Esophagus squamous epithelium (tissue), 5 donors: ENCODE measurements around the gene LRRC4C. TPM values are rescaled to one million over a fixed set of nuclear protein-coding genes. Genes with fewer than 3 reads are reported as not detected.

ENCODE experiments used
- DNase-seq: peaks from one replicate; lab custom pipeline; 2025; lab: John Stamatoyannopoulos, UW
- H3K27ac ChIP-seq, 4 donors: fragments of 200-600 bp; sonication (generic); one replicate each; pipeline ENCODE4 v1.5.1; 2016 to 2019; ENCODE audit warnings: mild to moderate bottlenecking in 1 of 4
- H3K27me3 ChIP-seq, 4 donors: fragments of 200-600 bp; sonication (generic); 1 replicate in 3 of 4; 2 replicates in 1 of 4; pipeline versions ENCODE4 v1.5.1 to v1.6.0; 2017 to 2021; ENCODE audit warnings: antibody characterized with exemption in 1 of 4
- H3K36me3 ChIP-seq, 3 donors: fragments of 200-600 bp; sonication (generic); one replicate each; pipeline ENCODE4 v1.5.1; 2016 to 2019
- H3K4me1 ChIP-seq, 3 donors: fragments of 200-600 bp; sonication (generic); one replicate each; pipeline ENCODE4 v1.5.1; 2017 to 2019
- H3K4me3 ChIP-seq, 4 donors: fragments of 200-600 bp; sonication (generic); 1 replicate in 3 of 4; 2 replicates in 1 of 4; pipeline ENCODE4 v1.5.1; 2016 to 2019; ENCODE audit warnings: mild to moderate bottlenecking in 2 of 4, moderate library complexity in 1 of 4
- H3K9me3 ChIP-seq, 3 donors: fragments of 200-600 bp; sonication (generic); one replicate each; pipeline ENCODE4 v1.5.1; 2016 to 2019
- CTCF ChIP-seq, 6 experiments: fragments of 450-650 bp in 4 of 6; fragments of 200-600 bp in 2 of 6; sonication (generic) in 2 of 6; IDR thresholded peaks; one replicate each; pipeline ENCODE4 v1.5.1; 2016 to 2019; ENCODE audit warnings: antibody characterized with exemption in 6 of 6, mild to moderate bottlenecking in 4 of 6, moderate library complexity in 4 of 6
- POLR2A ChIP-seq, 4 donors: fragments of 450-650 bp; IDR thresholded peaks; one replicate each; pipeline ENCODE4 v1.6.1; 2017; ENCODE audit warnings: antibody characterized with exemption in 4 of 4, mild to moderate bottlenecking in 4 of 4, moderate library complexity in 3 of 4
- WGBS, 2 donors: methylation state at CpG; one replicate each; pipeline ENCODE4 v1.1.5; 2018; 5-methylcytosine and 5-hydroxymethylcytosine counted together
- intact Hi-C: fragments of 100-400 bp; cut with DNase I; formaldehyde crosslinking; loops from one replicate; pipeline ENCODE4 v1.15.0; 2022
- total RNA-seq, 4 donors: library from RNA; depleted of rRNA; stranded (reverse); fragments of >200 nt; gene quantifications; one replicate each; pipeline ENCODE4 v1.1.0, GENCODE V29; 2016
- donor health status: DM: yes; HTN: yes; CAD: no.

The LRRC4C gene
- total RNA-seq, 4 donors from 2014 or later, result 0.09 to 0.38 (median 0.30) TPM; not detected in 1

- no peaks in the 10 kb centered on the region for H3K36me3 ChIP-seq
- H3K27me3 ChIP-seq, result no peaks in the 10 kb centered on the region
- H3K9me3 ChIP-seq, result peaks cover 0 to 12% (median 3%) of the 10 kb centered on the region in 3 donors
- H3K4me3 ChIP-seq, result no peak overlapping the region
- no peaks in the 10 kb centered on the region for H3K4me1 ChIP-seq
- 78 to 85% methylated on average over 5 of the region's 5 CpGs for WGBS, 2 donors
- H3K27ac ChIP-seq, result no peak overlapping the region
- no peak for DNase-seq
- no peak for TF ChIP-seq CTCF (IDR thresholded peaks at IDR 0.05)
- no peak for TF ChIP-seq POLR2A (IDR thresholded peaks at IDR 0.05)
- intact Hi-C loops, result no loop called here
These were observed 1358.7 kb downstream of the LRRC4C start for GRCh38 chr11:40100781-40101180.

- TF ChIP-seq CTCF (IDR thresholded peaks at IDR 0.05) (no peak), POLR2A (IDR thresholded peaks at IDR 0.05) (no peak)
- intact Hi-C loops, result no loop called here
- Histone ChIP-seq H3K4me3 (no peak overlapping the region), H3K27ac (no peak overlapping the region), H3K9me3 (peaks cover 0 to 11% (median 3%) of the 10 kb centered on the region in 3 donors), H3K4me1 (no peaks in the 10 kb centered on the region), H3K36me3 (no peaks in the 10 kb centered on the region), H3K27me3 (no peaks in the 10 kb centered on the region)
- 71 to 75% methylated on average over 5 of the region's 5 CpGs for WGBS, 2 donors
- DNase-seq, result no peak
These were observed 1359.3 kb downstream of the LRRC4C start for GRCh38 chr11:40100162-40100553.

- TF ChIP-seq POLR2A (IDR thresholded peaks at IDR 0.05) (no peak), CTCF (IDR thresholded peaks at IDR 0.05) (no peak)
These were observed 1359.9 kb downstream of the LRRC4C start for GRCh38 chr11:40099426-40100161.

GRCh38 chr11:40095446-40095845 is 1364.0 kb downstream of the LRRC4C start:
- Histone ChIP-seq H3K36me3 (no peaks in the 10 kb centered on the region), H3K27me3 (no peaks in the 10 kb centered on the region), H3K9me3 (peaks cover 0 to 6% (median 3%) of the 10 kb centered on the region in 3 donors), H3K27ac (no peak overlapping the region), H3K4me3 (no peak overlapping the region), H3K4me1 (no peaks in the 10 kb centered on the region)
- TF ChIP-seq POLR2A (IDR thresholded peaks at IDR 0.05) (no peak), CTCF (IDR thresholded peaks at IDR 0.05) (no peak)
- no peak for DNase-seq
- intact Hi-C loops, result no loop called here
- 17 to 29% methylated on average over 1 of the region's 1 CpG for WGBS, 2 donors

More at GRCh38 chr11:40099426-40100161, 1359.9 kb downstream of the LRRC4C start:
- Histone ChIP-seq H3K36me3 (no peaks in the 10 kb centered on the region), H3K9me3 (peaks cover 0 to 7% (median 3%) of the 10 kb centered on the region in 3 donors), H3K4me1 (no peaks in the 10 kb centered on the region), H3K27ac (no peak overlapping the region), H3K4me3 (no peak overlapping the region), H3K27me3 (no peaks in the 10 kb centered on the region)
- WGBS, 2 donors, result 45 to 55% methylated on average over 13 of the region's 13 CpGs
- intact Hi-C loops, result no loop called here
- DNase-seq, result no peak

GRCh38 chr11:40094954-40095353 is 1364.5 kb downstream of the LRRC4C start:
- H3K4me1 ChIP-seq, result no peaks in the 10 kb centered on the region
- peaks cover 0 to 6% (median under 1%) of the 10 kb centered on the region in 3 donors for H3K9me3 ChIP-seq
- intact Hi-C loops, result no loop called here
- TF ChIP-seq POLR2A (IDR thresholded peaks at IDR 0.05) (no peak), CTCF (IDR thresholded peaks at IDR 0.05) (no peak)
- H3K27me3 ChIP-seq, result no peaks in the 10 kb centered on the region
- H3K36me3 ChIP-seq, result no peaks in the 10 kb centered on the region
- WGBS, 2 donors, result 51% methylated on average over 2 of the region's 2 CpGs
- no peak overlapping the region for H3K27ac ChIP-seq
- no peak overlapping the region for H3K4me3 ChIP-seq
- DNase-seq, result no peak
